DOHH2 (cell line): ENCODE data around the gene FAM124A.

ENCODE experiments used
- CTCF ChIP-seq: fragments of 200-600 bp; sonication (generic); IDR thresholded peaks from one replicate; pipeline ENCODE4 v1.5.1; 2014; ENCODE audit warnings: antibody characterized with exemption, mild to moderate bottlenecking, low read depth, low read length; ENCODE audit not compliant: poor library complexity, severe bottlenecking
- EZH2phosphoT487 ChIP-seq: fragments of 200-600 bp; sonication (generic); IDR thresholded peaks from 2 replicates; pipeline ENCODE4 v1.6.1; 2017; ENCODE audit warnings: borderline replicate concordance, mild to moderate bottlenecking, antibody characterized with exemption, low read length, moderate library complexity, mixed read lengths

GRCh38 chr13:51178456-51179074 lies 43.6 kb upstream of the FAM124A start:
- TF ChIP-seq CTCF (no peak), EZH2phosphoT487 (no peak)
